Right ventricle myocardium inferior (tissue), 1 donor: Measurements from ENCODE around the gene NCR3LG1. TPM values are rescaled to one million over a fixed set of nuclear protein-coding genes. Genes with fewer than 3 reads are reported as not detected.

Experiments used
- ATAC-seq: fragments of 200-7000 bp; cut with Tn5 transposase; one replicate; pipeline ENCODE4 v1.9.1; 2020; ENCODE audit warnings: mild to moderate bottlenecking, moderate library complexity
- DNase-seq: peaks from one replicate; pipeline ENCODE4 v3.0.0; 2021; ENCODE audit errors: missing footprints
- intact Hi-C: fragments of 100-400 bp; cut with DNase I; formaldehyde crosslinking; loops from one replicate; pipeline ENCODE4 v1.11.0; 2022
- total RNA-seq: library from RNA; stranded (reverse); fragmentation: NEBNext Ultra II Directional; extraction: Animal tissue kit (Norgen Biotek cat#: 25700); gene quantifications from one replicate; pipeline ENCODE4 v1.2.1, GENCODE V29; 2021
- donor health status: DM: no; HTN: yes; CAD: no; lungs with severe emphysema.

Gene NCR3LG1
- total RNA-seq, 1 donor from 2014 or later, result 0.73 TPM

DNA sequence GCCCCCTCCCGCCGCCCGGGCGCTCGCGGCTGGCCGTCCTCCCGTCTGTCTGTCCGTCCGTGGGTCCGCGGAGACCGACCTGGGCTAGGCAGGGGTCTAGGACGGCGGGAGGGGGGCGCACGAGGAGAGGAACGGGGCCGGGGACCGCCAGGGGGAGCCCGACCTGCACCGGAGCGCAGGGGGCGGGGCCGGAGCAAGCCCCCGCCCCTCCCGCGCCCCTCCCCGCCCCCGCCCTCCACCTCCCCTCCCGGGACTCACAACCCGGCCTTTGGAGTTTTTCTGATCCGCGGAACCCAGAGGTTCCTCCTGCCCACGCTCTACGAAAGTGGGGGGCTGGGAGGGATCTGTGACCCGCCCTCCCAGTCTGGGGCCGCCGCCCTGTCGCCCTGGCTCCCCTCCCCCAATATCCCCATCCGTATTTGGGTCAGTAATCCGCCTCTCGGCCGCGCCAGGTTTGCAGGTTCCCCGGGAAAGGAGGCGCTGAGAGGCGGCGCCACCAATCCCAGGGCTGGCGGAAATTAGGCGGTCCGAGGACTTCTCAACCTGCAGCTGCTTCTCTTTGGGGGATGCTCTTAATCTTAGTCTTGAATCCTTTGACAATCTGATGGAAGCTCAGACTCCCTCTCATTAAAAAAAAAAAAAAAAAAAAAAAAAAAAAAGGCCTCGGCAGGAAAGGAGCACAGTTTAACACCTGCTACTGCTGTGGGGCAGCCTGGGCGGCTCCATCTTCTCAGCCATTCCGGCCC, 37.8 kb downstream of the NCR3LG1 start:
- DNase-seq, result no peak
- ATAC-seq, result peak; percentile 70
- intact Hi-C loops, result loop anchor here (1.0 to 2.0 kb wide), 2 partner anchors 15 to 90 kb away; no protein-coding TSS in a partner anchor

DNA sequence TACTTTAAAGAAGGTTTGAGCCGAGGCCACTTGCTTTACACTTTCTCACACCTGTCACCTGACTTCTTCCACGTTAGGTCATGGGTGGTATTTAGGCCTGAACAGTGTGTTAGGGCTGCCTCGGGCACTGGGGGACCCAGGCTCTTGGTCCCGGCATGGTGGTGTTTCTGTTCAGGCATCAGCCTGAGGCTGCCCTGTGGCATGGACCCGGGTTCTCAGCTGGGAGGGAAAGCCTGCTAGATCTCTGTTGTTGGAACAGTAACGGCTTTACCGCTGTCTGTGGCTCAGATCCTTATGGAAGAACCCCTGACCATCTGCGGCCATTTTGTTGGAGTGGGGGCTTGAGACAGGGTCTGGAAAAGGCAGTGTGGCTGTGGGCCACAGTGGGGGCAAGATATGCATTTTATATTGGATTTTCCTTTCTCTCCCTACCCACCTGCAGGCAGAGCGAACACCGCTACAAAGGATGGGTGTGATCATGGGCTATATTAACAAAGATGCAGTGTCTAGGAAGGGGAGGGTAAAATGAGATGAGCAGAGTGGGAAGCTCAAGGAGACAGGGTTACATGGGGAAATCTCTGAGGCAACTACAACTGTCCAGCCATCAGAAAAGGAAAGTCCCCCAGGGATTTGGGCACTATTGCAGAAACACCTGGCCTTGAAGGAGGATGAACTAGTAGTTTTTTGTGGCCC, 38.5 kb downstream of the NCR3LG1 start:
- intact Hi-C loops, result loop anchor here (1.0 to 2.0 kb wide), 2 partner anchors 15 to 89 kb away; no protein-coding TSS in a partner anchor
- DNase-seq (no peak), ATAC-seq (no peak)

DNA sequence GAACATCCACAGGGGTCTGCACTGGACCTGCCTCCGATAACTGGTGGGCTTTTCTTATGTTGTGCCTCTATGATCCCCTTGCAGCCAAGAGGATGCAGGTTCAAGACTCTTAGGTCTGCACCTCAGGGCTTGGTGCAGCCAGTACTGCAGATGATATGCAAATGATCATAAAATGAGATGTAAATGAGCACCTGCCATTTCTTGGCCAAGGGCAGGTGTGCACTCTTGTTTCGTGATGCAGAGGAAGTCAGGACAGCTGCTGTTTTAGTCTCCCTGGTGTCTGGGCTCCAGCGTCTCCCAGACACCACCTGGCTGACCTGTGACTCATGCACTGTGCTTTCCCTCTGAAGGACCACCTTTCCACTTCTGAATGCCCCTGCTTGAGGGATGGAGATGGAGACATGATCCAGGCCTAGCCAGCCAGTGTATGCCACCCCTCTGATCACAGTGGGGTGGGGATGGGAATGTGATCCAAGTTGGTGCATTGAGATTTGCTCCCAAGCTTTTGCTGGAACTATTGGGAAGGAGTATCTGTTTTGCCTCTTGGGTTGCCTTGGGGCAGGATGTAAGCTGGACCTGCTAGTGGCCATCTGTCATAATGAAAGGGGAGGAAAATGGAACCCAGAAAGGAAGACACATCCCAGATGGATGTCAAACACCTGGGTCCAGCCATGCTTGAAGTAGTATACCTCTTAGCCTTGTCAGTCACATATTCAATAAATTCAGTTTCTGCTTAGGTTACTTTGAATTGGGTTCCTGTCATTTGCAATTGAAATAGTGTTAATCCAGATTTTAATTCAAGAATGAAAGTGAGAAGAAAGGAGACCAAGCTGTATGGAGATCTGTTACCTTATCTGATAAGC, 40.1 kb downstream of the NCR3LG1 start:
- intact Hi-C loops, result no loop called here
- ATAC-seq, result no peak

DNA sequence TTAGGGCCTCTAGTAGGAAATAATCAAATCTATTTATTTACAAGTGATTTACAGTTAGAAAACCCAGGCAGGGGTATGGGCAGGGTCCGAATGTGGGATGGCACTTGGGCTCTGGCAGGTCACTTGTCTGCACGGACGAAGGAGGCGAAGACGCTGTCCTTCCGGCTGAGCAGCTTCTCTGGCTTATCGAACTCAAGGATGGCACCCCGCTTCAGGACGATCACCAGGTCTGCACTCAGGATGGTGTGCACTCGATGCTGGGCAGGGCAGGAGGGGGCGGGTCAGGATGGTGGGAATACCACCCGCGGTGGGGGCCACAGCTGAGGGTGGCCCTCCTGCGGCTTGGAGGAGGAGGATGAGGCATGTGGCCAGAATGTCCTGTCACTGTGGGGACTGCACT, 41.3 kb downstream of the NCR3LG1 start:
- DNase-seq, result no peak
- ATAC-seq, result no peak
- intact Hi-C loops, result no loop called here

More for the DNA sequence above, 40.1 kb downstream of the NCR3LG1 start:
- no peak for DNase-seq

DNA sequence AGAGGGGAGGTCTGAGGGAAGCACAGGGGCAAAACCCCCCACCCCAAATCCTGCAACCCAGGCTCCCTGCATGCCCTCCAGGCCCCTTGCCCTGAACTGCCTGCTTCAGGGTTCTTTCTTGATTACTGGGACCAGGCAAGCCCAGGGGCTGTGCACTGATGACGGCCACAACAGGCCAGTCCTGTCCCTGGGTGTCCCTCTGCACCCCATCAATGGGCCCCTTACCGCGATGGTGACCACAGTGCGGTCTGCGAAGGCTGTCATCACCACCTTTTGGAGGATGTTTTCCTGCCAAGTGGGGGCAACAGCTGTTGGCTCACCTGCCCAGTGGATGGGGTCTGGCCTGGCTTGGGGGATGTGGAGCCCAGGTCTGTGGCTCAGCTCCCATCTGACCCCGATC, 41.9 kb downstream of the NCR3LG1 start:
- intact Hi-C loops, result no loop called here
- ATAC-seq, result no peak
- DNase-seq, result no peak

DNA sequence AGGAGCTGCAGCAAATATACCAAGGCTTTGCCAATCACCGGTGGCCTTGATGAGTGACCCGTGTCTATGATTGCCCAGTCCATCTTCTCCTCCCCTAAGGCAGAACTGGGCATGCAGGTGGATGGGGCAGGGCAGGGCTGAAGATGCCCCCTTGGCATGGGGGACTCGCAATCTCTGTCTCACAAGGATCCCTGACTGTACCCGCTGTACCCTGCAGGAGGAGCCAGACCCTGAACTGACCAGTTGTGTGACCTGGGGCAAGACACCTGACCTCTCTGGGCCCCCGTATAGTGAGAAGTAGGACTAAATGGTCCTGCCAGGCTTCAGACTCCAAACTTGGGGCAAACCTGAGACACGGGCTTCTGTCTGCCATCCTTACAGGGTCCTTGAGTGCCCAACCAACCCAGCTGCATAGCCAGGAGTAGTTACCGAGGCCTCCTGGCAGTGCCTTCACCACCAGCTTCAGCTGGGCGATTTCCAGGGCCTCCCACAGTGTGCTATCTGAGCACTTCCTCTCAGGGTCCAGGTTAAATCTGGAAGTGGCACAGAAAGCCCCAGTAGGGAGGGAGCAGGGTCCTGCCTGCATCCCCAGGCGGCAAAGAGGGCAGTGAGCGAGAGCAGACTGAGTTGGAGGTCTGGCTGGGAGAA, 43.3 kb downstream of the NCR3LG1 start:
- DNase-seq (no peak), ATAC-seq (no peak)
- intact Hi-C loops, result no loop called here

DNA sequence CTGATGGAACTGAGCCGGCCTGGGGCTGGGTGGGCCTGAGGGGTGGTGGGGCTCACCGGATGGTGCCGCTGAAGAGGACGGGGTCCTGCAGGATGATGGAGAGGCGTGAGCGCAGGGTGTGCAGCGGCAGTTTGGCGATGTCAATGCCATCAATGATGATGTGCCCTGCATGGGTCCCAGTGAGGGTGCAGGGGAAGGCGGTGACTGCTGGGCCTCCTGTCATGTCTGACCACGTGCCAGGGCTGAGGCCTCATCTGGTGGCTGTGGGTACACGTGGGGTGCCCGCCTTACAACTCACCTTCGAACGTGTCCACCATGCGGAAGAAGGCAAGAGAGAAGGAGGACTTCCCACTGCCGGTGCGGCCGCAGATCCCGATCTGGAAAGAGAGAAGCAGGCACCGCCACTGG, 44.0 kb downstream of the NCR3LG1 start:
- DNase-seq (no peak), ATAC-seq (no peak)
- intact Hi-C loops, result no loop called here

DNA sequence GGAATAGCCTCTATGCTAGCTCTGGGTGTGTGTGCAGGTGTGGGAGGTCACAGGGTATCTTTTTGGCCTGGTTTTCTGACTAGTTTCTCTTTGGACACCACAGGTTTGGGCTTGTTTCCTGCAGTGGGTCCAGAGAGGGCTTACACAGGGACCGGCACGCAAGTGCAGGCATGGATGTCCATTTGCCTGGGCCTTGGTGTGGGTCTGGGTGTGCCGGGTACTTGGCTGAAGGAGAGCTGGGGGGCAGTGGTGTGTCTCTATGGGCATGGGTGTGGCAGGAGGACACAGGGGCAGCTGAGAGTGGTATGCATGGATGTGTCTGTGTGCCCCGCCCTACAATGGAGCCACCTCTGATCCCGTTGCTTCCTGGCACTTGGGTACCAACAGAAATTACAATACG, 44.4 kb downstream of the NCR3LG1 start:
- intact Hi-C loops, result no loop called here
- no peak for DNase-seq
- no peak for ATAC-seq

DNA sequence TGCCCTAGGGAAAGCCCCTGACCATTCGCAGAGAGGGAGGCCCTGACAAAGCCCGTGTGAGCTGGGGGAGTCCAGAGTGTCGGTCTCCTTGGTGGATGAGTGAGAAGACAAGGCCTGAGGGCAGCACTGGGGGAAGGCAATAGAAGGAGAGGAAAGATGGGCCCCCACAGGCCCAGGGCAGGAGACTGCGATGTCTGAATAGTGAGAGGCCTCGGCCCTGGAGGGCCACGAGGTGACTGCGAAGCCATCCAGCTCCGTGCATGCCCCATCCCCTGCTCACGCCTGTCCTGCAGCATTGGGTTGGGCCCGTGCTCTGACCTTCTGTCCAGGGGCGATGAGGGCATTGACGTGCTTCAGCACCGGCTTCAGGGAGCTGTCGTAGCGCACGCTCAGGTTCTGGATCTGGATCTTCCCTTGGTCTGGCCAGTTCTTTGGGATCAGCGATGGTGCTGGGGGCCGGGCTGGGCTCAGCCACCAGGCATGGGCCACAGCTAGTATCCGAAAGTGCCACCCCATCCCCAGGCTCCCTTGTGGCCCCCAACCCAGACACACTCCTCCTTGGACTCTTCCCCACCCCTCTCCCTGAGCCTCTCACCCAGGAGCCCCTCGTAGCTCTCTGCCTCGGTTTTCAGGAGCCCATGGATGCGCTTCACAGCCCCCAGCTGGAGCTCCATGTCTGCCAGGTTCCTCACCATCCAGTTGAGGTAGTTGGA, 45.2 kb downstream of the NCR3LG1 start:
- intact Hi-C loops, result no loop called here
- ATAC-seq (no peak), DNase-seq (no peak)

DNA sequence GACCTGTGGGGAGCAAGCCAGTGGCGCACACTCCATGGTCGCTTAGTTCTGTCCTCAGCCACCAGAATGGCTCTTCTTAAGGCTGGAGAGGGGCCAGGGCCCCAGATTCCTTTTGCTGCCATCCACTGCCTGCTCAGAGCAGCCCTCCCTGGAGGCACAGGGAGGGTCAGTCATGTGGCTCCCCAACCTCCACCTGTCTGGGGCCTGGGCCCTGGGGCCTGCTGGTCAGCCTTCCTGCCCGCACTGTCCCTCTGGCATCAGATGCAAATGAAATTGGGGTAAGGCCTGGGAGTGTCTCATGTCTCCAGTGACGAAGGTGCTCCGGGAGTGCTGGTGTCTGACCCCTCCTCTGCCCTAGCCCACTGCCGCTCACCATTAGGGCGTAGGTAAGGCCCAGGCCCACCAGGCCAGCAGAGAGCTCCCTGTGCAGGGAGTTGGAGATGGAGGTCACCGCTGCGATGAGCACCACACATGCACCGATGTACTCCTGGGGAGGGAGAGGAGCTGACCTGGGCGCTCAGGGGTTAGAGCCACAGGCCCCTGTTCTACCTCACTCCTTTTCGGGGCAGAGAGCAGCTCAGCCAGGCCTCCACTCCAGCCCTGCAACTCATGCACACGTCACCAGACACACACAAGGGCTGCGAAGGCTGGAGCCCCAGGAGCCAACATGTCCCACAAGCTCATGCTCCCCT, 45.9 kb downstream of the NCR3LG1 start:
- DNase-seq (no peak), ATAC-seq (no peak)
- intact Hi-C loops, result no loop called here

DNA sequence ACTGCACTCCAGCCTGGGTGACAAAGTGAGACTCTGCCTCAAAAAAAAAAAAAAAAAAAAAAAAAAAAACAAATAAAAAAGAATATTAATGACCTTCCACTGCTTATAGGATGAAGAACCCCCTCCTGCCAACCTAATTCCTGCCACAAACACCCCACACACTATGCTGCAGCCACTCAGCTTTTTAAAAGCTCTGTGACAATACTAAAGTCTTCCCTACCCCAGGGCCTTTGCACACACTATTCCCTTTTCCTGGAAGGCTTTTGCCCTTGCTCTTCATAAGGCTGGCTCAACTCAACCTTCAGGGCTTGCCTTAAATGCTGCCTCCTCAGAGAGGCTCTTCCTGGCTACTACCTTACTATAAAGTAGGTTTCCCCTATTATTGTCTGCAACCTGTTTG, 47.6 kb downstream of the NCR3LG1 start:
- intact Hi-C loops, result no loop called here
- no peak for ATAC-seq
- no peak for DNase-seq

DNA sequence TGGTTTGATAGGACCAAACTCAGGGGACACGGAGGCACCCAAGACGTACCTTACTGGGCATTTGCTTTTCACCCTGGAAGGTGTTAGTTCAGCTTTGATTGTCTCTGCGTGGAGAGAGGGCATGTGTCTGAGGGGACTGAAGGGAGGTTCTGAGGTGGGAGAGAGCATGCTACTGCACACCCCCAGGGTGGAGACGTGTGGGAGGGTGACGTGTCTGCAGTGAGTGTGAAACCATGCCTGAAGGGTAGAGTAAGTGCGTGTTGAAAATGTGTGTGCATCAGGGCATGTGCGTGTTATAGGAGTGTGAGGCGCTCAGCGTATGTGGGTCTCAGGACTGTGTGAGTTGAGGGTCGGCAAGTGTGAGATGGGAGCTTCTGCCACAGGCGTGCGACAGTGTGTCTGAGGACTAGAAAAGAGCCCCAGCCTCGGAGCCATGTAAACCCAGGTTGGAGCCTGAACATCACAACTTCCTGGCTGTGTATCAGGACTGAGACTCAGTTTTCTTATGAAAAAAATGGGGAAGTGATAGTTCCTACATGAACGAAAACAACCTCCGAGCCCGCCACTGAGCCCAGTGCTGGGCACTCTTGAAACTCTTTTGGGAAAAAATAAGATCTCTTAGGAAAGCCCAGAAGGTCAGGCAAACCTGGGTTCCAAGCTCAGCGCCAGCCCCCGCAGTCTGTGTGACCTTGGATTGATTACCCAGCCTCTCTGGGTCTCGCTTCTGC, 48.6 kb downstream of the NCR3LG1 start:
- ATAC-seq (no peak), DNase-seq (no peak)
- intact Hi-C loops, result no loop called here

DNA sequence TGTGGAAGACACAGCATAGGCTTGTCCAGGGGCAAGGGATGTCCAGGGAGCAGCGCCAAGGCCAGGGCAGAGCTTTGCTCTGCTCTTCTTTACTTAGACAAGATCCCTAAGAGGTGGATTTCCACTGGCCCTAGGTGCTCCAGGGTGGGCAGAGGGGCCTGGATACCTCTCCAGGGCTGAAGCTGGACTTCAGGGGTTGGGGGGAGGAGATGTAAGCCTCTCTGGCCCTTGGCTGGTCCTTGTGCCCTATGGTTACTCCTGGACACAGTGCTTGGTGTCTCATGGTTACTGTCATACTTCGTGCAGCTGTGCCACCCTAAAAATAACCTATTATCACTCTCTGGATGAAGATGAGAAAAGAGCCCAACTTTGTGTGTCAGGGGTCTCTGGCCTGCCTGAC, 49.7 kb downstream of the NCR3LG1 start:
- ATAC-seq (no peak), DNase-seq (no peak)
- intact Hi-C loops, result no loop called here

DNA sequence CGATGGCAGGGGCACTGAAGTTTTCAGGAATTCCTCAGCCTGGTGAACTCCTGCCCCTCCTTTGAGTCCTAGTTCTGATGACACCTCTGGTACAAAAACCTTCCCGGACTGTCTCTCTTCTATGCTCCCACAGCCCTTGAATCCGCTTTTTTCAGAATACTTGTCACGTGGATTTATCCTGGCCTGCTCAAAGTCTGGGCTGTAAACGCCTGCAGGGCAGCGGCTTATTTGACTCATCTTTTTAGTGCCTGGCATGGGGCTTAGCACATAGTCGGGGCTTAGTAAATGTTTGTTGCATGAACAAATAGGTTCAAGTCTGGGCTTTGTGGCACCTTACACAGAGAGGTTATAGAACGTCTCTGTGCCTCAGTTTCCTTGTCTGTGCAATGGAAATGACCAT, 50.2 kb downstream of the NCR3LG1 start:
- no peak for DNase-seq

DNA sequence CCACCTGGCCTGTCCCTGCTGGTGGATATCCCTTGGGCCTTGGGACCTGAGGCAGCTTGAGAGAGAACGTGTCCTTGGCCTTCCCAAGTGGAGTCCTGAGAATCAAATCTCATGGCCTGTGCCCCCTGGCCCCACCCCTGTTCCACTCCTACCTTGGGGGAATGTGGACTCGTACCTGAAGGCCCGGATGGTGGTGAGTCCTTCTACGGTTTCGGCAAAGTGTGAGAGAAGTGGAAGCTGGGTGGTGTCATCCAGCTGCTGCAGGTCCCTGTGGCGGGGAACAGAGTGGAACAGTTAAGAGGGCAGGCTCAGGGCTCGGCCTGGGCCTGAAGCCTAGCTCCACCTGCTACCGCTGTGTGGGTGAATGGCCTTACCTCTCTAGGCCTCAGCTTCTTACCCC, 50.9 kb downstream of the NCR3LG1 start:
- ATAC-seq, result no peak
- DNase-seq, result no peak
- intact Hi-C loops, result no loop called here

More for the DNA sequence above, 50.2 kb downstream of the NCR3LG1 start:
- intact Hi-C loops, result no loop called here
- ATAC-seq, result no peak

DNA sequence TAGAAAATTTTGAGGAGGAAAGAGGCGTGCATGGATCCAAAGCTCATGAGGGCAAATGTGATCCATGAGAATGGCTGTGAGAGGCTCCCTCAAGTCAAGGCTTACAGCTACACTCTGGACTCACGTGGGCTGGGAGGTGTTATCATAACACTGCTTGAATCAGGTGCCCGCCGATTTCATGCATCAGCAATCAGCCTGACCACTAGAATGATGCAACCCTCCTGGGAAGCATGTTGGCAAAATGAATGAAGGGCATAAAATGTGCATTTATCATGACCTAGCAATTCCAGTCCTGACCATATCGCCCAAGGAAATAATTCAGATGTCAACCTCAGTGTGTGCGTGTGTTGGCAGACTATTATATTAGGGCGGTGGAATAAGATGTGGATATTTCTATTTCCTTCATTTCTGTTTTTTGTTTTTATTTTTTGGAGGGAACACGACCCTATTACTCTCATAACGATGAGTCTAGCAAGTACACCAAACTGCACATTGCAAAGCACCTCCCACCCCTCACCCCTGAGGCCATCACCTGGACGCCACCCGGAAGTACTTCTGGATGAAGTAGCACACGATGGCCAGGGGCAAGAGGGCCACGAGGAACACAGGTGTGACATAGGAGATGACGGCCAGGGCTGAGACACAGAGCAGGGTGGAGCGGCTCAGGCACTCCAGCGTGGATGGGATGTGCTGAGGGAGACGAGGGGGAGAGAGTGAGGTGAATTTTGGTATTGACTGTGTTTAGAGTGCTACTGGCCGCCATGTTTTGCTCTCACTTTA, 52.6 kb downstream of the NCR3LG1 start:
- ATAC-seq (no peak), DNase-seq (no peak)
- intact Hi-C loops, result loop anchor here (2.0 kb wide), 1 partner anchor 15 kb away; the partner anchor contains the start of gene KCNJ11
